Amniotic stem cell (primary cell): ENCODE results near the gene DDX20.

Experiments
- DNase-seq: peaks from one replicate; lab custom pipeline; 2025; lab: John Stamatoyannopoulos, UW

DDX20 gene

GRCh38 chr1:111750856-111751255 lies 4.8 kb upstream of the DDX20 start:
- DNase-seq = no peak

- DNase-seq = no peak
Measured at GRCh38 chr1:111751906-111752575, 3.7 kb upstream of the DDX20 start.

GRCh38 chr1:111754984-111755330 lies 744 bp upstream of the DDX20 start:
- no peak for DNase-seq

- DNase-seq = no peak
Measured at GRCh38 chr1:111756124-111756513, 418 bp downstream of the DDX20 start.

GRCh38 chr1:111758373-111758772 lies 2.7 kb downstream of the DDX20 start:
- no peak for DNase-seq

GRCh38 chr1:111761717-111762116 lies 6.0 kb downstream of the DDX20 start:
- no peak for DNase-seq

GRCh38 chr1:111762332-111762731 lies 6.6 kb downstream of the DDX20 start:
- no peak for DNase-seq

GRCh38 chr1:111768023-111768422 lies 12.3 kb downstream of the DDX20 start:
- DNase-seq = no peak

- no peak for DNase-seq
Measured at GRCh38 chr1:111768625-111769024, 12.9 kb downstream of the DDX20 start.

GRCh38 chr1:111769517-111770146 lies 13.9 kb downstream of the DDX20 start:
- peak; percentile 45 for DNase-seq

GRCh38 chr1:111770916-111771315 lies 15.2 kb downstream of the DDX20 start:
- no peak for DNase-seq

GRCh38 chr1:111775966-111776365 lies 20.3 kb downstream of the DDX20 start:
- no peak for DNase-seq

- DNase-seq = no peak
Measured at GRCh38 chr1:111776391-111776790, 20.7 kb downstream of the DDX20 start.

- DNase-seq = no peak
Measured at GRCh38 chr1:111776861-111777260, 21.2 kb downstream of the DDX20 start.

- no peak for DNase-seq
Measured at GRCh38 chr1:111777301-111777700, 21.6 kb downstream of the DDX20 start.

- DNase-seq = no peak
Measured at GRCh38 chr1:111778066-111778465, 22.4 kb downstream of the DDX20 start.

GRCh38 chr1:111778541-111779051 lies 22.9 kb downstream of the DDX20 start:
- DNase-seq = no peak

GRCh38 chr1:111779546-111779945 lies 23.8 kb downstream of the DDX20 start:
- no peak for DNase-seq

GRCh38 chr1:111784273-111784901 lies 28.7 kb downstream of the DDX20 start:
- DNase-seq = no peak

GRCh38 chr1:111786669-111787207 lies 31.0 kb downstream of the DDX20 start:
- DNase-seq = no peak

- no peak for DNase-seq
Measured at GRCh38 chr1:111789142-111789541, 33.4 kb downstream of the DDX20 start.

- no peak for DNase-seq
Measured at GRCh38 chr1:111789666-111790316, 34.1 kb downstream of the DDX20 start.

GRCh38 chr1:111791776-111792175 lies 36.1 kb downstream of the DDX20 start:
- DNase-seq = no peak
